Upper lobe of left lung (tissue), 4 donors: ENCODE measurements around the gene VDR.

ENCODE experiments used
- CTCF ChIP-seq, 6 experiments: fragments of 450-650 bp in 4 of 6; fragments of 200-600 bp in 2 of 6; sonication (generic) in 2 of 6; IDR thresholded peaks; one replicate each; pipeline ENCODE4 v1.5.1; 2016 to 2019; ENCODE audit warnings: antibody characterized with exemption in 6 of 6
- POLR2A ChIP-seq, 4 donors: fragments of 450-650 bp; IDR thresholded peaks; one replicate each; pipeline ENCODE4 v1.5.1; 2016 to 2017; ENCODE audit warnings: antibody characterized with exemption in 4 of 4, mild to moderate bottlenecking in 2 of 4
- POLR2AphosphoS5 ChIP-seq, 2 donors: sonication (generic); formaldehyde crosslinking; IDR thresholded peaks; one replicate each; pipeline ENCODE4 v1.5.1; 2017; ENCODE audit warnings: antibody characterized with exemption in 2 of 2

- TF ChIP-seq CTCF (IDR thresholded peaks at IDR 0.05) (no peak), POLR2AphosphoS5 (IDR thresholded peaks at IDR 0.05) (no peak), POLR2A (IDR thresholded peaks at IDR 0.05) (no peak)
Observed at GRCh38 chr12:47841501-47841900, 63.3 kb downstream of the VDR start.
